GM23248 (cell line): ENCODE data around the gene TRERF1.

Experiments
- EZH2 ChIP-seq: fragments of 200-600 bp; sonication (generic); IDR thresholded peaks from 2 replicates; pipeline ENCODE4 v1.6.1; 2018; ENCODE audit warnings: antibody characterized with exemption, mild to moderate bottlenecking; ENCODE audit not compliant: insufficient read depth, poor library complexity, severe bottlenecking
- EZH2phosphoT487 ChIP-seq: fragments of 200-600 bp; sonication (generic); IDR thresholded peaks from 2 replicates; pipeline ENCODE4 v1.6.1; 2018; ENCODE audit warnings: antibody characterized with exemption, moderate library complexity, mild to moderate bottlenecking, low read depth; ENCODE audit not compliant: insufficient read depth

GRCh38 chr6:42339991-42340401 lies 111.7 kb downstream of the TRERF1 start:
- no peak for TF ChIP-seq EZH2
- TF ChIP-seq EZH2phosphoT487 = no peak
